H9 (cell line): ENCODE measurements around the gene KLHDC8A. TPM values are rescaled to one million over a fixed set of nuclear protein-coding genes. Genes with fewer than 3 reads are reported as not detected.

ENCODE experiments used
- DNase-seq: peaks from one replicate; pipeline ENCODE4 v3.0.0-alpha.2; 2017
- H2AFZ ChIP-seq: one replicate; pipeline ENCODE4 v1.6.1; 2013; ENCODE audit warnings: mild to moderate bottlenecking, low read length, control low read depth, moderate library complexity
- H2AK5ac ChIP-seq: 2 replicates; pipeline ENCODE4 v1.6.1; 2013; ENCODE audit warnings: low read length, control low read depth, mixed read lengths; ENCODE audit not compliant: insufficient read length
- H2BK120ac ChIP-seq: one replicate; pipeline ENCODE4 v1.6.1; 2013; ENCODE audit warnings: low read depth, mild to moderate bottlenecking, low read length, control low read depth, inconsistent platforms; ENCODE audit not compliant: poor library complexity, severe bottlenecking
- H2BK12ac ChIP-seq: 2 replicates; pipeline ENCODE4 v1.6.1; 2013; ENCODE audit warnings: low read length, control low read depth, mixed read lengths, low read depth; ENCODE audit not compliant: insufficient read length
- H2BK15ac ChIP-seq: 2 replicates; pipeline ENCODE4 v1.6.1; 2013; ENCODE audit warnings: low read depth, low read length, control low read depth
- H2BK20ac ChIP-seq: one replicate; pipeline ENCODE4 v1.6.1; 2013; ENCODE audit warnings: low read depth, mild to moderate bottlenecking, low read length, control low read depth, inconsistent platforms; ENCODE audit not compliant: poor library complexity, severe bottlenecking
- H2BK5ac ChIP-seq: 2 replicates; pipeline ENCODE4 v1.6.1; 2013; ENCODE audit warnings: low read length, control low read depth, mixed read lengths; ENCODE audit not compliant: insufficient read length
- H3K14ac ChIP-seq: 2 replicates; pipeline ENCODE4 v1.6.1; 2013; ENCODE audit warnings: low read length, control low read depth; ENCODE audit not compliant: insufficient read depth
- H3K18ac ChIP-seq: 2 replicates; pipeline ENCODE4 v1.6.1; 2013; ENCODE audit warnings: low read depth, mild to moderate bottlenecking, mixed read lengths, low read length, control low read depth; ENCODE audit not compliant: insufficient read length
- H3K23ac ChIP-seq: 2 replicates; pipeline ENCODE4 v1.6.1; 2013; ENCODE audit warnings: low read length, control low read depth, mixed read lengths, low read depth; ENCODE audit not compliant: insufficient read length
- H3K23me2 ChIP-seq: 2 replicates; pipeline ENCODE4 v1.6.1; 2013; ENCODE audit warnings: low read depth, mild to moderate bottlenecking, mixed read lengths, low read length, control low read depth; ENCODE audit not compliant: insufficient read length, poor library complexity, severe bottlenecking
- H3K27ac ChIP-seq: 2 replicates; pipeline ENCODE4 v1.5.1; 2013; ENCODE audit warnings: low read length, control low read depth, mixed read lengths, low read depth; ENCODE audit not compliant: insufficient read length
- H3K27me3 ChIP-seq: 2 replicates; pipeline ENCODE4 v1.6.1; 2013; ENCODE audit warnings: low read length, control low read depth, inconsistent platforms; ENCODE audit not compliant: insufficient read depth
- H3K4ac ChIP-seq: 2 replicates; pipeline ENCODE4 v1.6.1; 2013; ENCODE audit warnings: low read depth, mild to moderate bottlenecking, control low read depth, inconsistent platforms, low read length, moderate library complexity
- H3K4me1 ChIP-seq: 2 replicates; pipeline ENCODE4 v1.6.1; 2013; ENCODE audit warnings: low read length, control low read depth, inconsistent platforms; ENCODE audit not compliant: insufficient read depth
- H3K4me2 ChIP-seq: 2 replicates; pipeline ENCODE4 v1.6.1; 2013; ENCODE audit warnings: low read length, control low read depth, mixed read lengths; ENCODE audit not compliant: insufficient read length, insufficient read depth
- H3K56ac ChIP-seq: 2 replicates; pipeline ENCODE4 v1.6.1; 2013; ENCODE audit warnings: low read depth, mild to moderate bottlenecking, mixed read lengths, low read length, control low read depth; ENCODE audit not compliant: insufficient read length
- H3K79me1 ChIP-seq: 2 replicates; pipeline ENCODE4 v1.6.1; 2013; ENCODE audit warnings: low read depth, mild to moderate bottlenecking, moderate library complexity, low read length, control low read depth, inconsistent platforms; ENCODE audit not compliant: insufficient read depth, poor library complexity, severe bottlenecking
- H3K79me2 ChIP-seq: 2 replicates; pipeline ENCODE4 v1.6.1; 2013; ENCODE audit warnings: low read length, control low read depth, inconsistent platforms; ENCODE audit not compliant: insufficient read depth
- H3K9ac ChIP-seq: 2 replicates; pipeline ENCODE4 v1.6.1; 2013; ENCODE audit warnings: low read length, control low read depth, mixed read lengths; ENCODE audit not compliant: insufficient read length; ENCODE audit errors: extremely low read depth
- H3K9me3 ChIP-seq: one replicate; pipeline ENCODE4 v1.6.1; 2013; ENCODE audit warnings: low read depth, low read length, inconsistent platforms; ENCODE audit not compliant: control insufficient read depth
- H3T11ph ChIP-seq: one replicate; pipeline ENCODE4 v1.6.1; 2013; ENCODE audit warnings: mild to moderate bottlenecking, low read length, control low read depth, inconsistent platforms
- H4K20me1 ChIP-seq: one replicate; pipeline ENCODE4 v1.6.1; 2013; ENCODE audit not compliant: control insufficient read depth, insufficient read length, insufficient read depth
- H4K5ac ChIP-seq: 2 replicates; pipeline ENCODE4 v1.6.1; 2013; ENCODE audit warnings: low read depth, mild to moderate bottlenecking, mixed read lengths, low read length, control low read depth; ENCODE audit not compliant: insufficient read length
- H4K8ac ChIP-seq: replicated peaks from 2 replicates; pipeline ENCODE4 v1.6.1; 2013; ENCODE audit warnings: low read length, control low read depth, mixed read lengths, low read depth; ENCODE audit not compliant: insufficient read length
- H4K91ac ChIP-seq: 2 replicates; pipeline ENCODE4 v1.6.1; 2013; ENCODE audit warnings: low read depth, mild to moderate bottlenecking, moderate library complexity, mixed read lengths, low read length, control low read depth; ENCODE audit not compliant: insufficient read length
- H3K27ac Mint-ChIP-seq, 3 experiments: 2 replicates in 2 of 3; 3 replicates in 1 of 3; pipeline ENCODE4 v1.8.0; 2020 to 2021; ENCODE audit warnings: mixed read lengths in 3 of 3, mild to moderate bottlenecking in 1 of 3, moderate library complexity in 1 of 3
- H3K27me3 Mint-ChIP-seq: 2 replicates; pipeline ENCODE4 v1.8.0; 2021; ENCODE audit warnings: low read depth, mild to moderate bottlenecking, moderate library complexity, mixed read lengths
- H3K36me3 Mint-ChIP-seq, 3 experiments: 2 replicates in 2 of 3; 3 replicates in 1 of 3; pipeline ENCODE4 v1.8.0; 2020 to 2021; ENCODE audit warnings: low read depth in 3 of 3, mixed read lengths in 3 of 3; ENCODE audit not compliant: insufficient read depth in 1 of 3
- H3K4me1 Mint-ChIP-seq, 2 experiments: 2 replicates each; pipeline ENCODE4 v1.8.0; 2020; ENCODE audit warnings: mixed read lengths in 2 of 2
- H3K4me3 Mint-ChIP-seq, 2 experiments: 2 replicates in 1 of 2; 3 replicates in 1 of 2; pipeline ENCODE4 v1.8.0; 2020 to 2021; ENCODE audit warnings: mild to moderate bottlenecking in 2 of 2, mixed read lengths in 2 of 2, moderate library complexity in 1 of 2
- H3K9me3 Mint-ChIP-seq, 2 experiments: 2 replicates in 1 of 2; 3 replicates in 1 of 2; pipeline ENCODE4 v1.8.0; 2020; ENCODE audit warnings: mild to moderate bottlenecking in 2 of 2, mixed read lengths in 2 of 2, moderate library complexity in 1 of 2
- WGBS: extraction: QIAGEN DNeasy Blood & Tissue Kit; methylation state at CpG from one replicate; pipeline ENCODE4 v1.1.7; 2013; ENCODE audit warnings: missing lambda C conversion rate, low lambda C conversion rate, mixed read lengths; ENCODE audit not compliant: insufficient read length; ENCODE audit errors: extremely low coverage; 5-methylcytosine and 5-hydroxymethylcytosine counted together
- total RNA-seq: library from RNA; stranded (reverse); gene quantifications from 2 replicates; pipeline ENCODE4 v1.2.1, GENCODE V29; 2021
- TF ChIP-seq, protein P1 (sequence below): fragments of 200-600 bp; sonication (generic); conservative IDR thresholded peaks from 3 replicates; pipeline ENCODE4 v1.8.0; 2021; ENCODE audit warnings: antibody characterized with exemption, mild to moderate bottlenecking

The KLHDC8A gene
- total RNA-seq, 1 experiment from 2014 or later, result 0.96 TPM

DNA sequence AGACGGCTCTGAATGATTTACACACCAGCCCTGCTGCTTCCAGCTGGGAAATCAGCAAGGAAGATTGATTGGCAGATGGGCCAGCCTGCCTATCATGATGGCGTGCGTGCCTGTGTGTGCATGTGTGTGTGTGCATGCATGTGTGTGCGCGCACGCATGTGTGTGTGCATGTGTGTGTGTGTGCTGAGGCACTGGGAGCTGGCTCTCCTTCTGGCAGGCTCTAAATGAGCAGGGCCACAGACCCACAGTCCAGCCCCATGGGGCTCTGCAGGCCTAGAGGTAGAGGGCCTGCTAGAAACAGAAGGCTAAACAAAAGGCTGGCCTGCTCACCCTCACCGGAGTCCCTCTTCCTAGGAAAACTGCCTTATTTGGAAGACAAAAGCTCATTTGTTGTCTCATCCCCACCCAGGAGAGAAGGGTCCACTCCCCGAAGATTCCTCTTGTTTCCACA, 6.0 kb downstream of the KLHDC8A start:
- Histone ChIP-seq H3K27me3 (no peaks in the 10 kb centered on the region), H3K18ac (peak overlapping the region; percentile 83), H3K56ac (no peak overlapping the region), H3K9me3 (no peaks in the 10 kb centered on the region), H4K8ac (no peak overlapping the region), H3K79me2 (no peaks in the 10 kb centered on the region), H2BK20ac (no peak overlapping the region), H3K4me1 (peaks cover 8% of the 10 kb centered on the region; the same call in 1 of the 2 replicates), H3K9ac (no peak overlapping the region), H3T11ph (no peak overlapping the region), H3K4me2 (no peak overlapping the region), H2BK120ac (no peak overlapping the region), H4K5ac (no peak overlapping the region), H3K4ac (no peak overlapping the region), H4K20me1 (no peaks in the 10 kb centered on the region), H3K23me2 (no peaks in the 10 kb centered on the region), H2BK15ac (no peak overlapping the region), H3K79me1 (no peaks in the 10 kb centered on the region), H2AK5ac (no peak overlapping the region), H2BK5ac (no peak overlapping the region), H3K27ac (no peak overlapping the region), H3K14ac (peak overlapping the region; percentile 7; the same call in 1 of the 2 replicates), H4K91ac (no peak overlapping the region), H2BK12ac (no peak overlapping the region), H2AFZ (no peak overlapping the region), H3K23ac (no peak overlapping the region)
- peak; percentile 76 for DNase-seq
- H3K27me3 Mint-ChIP-seq, result peaks cover 24% of the 10 kb centered on the region
- H3K4me3 Mint-ChIP-seq, result peak overlapping the region in 1 of 2 experiments; percentile 46; a peak in 2 of 5 replicates
- no CpG with 5 or more reads among the region's 8 CpGs for WGBS
- H3K4me1 Mint-ChIP-seq, result peaks cover 76 to 77% of the 10 kb centered on the region in 2 experiments
- peak overlapping the region; percentile 21 to 82 (median 48); a peak in 3 of 7 replicates for H3K27ac Mint-ChIP-seq
- TF ChIP-seq, protein P1, sequence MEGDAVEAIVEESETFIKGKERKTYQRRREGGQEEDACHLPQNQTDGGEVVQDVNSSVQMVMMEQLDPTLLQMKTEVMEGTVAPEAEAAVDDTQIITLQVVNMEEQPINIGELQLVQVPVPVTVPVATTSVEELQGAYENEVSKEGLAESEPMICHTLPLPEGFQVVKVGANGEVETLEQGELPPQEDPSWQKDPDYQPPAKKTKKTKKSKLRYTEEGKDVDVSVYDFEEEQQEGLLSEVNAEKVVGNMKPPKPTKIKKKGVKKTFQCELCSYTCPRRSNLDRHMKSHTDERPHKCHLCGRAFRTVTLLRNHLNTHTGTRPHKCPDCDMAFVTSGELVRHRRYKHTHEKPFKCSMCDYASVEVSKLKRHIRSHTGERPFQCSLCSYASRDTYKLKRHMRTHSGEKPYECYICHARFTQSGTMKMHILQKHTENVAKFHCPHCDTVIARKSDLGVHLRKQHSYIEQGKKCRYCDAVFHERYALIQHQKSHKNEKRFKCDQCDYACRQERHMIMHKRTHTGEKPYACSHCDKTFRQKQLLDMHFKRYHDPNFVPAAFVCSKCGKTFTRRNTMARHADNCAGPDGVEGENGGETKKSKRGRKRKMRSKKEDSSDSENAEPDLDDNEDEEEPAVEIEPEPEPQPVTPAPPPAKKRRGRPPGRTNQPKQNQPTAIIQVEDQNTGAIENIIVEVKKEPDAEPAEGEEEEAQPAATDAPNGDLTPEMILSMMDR, result no peak
- no peaks in the 10 kb centered on the region for H3K9me3 Mint-ChIP-seq
- H3K36me3 Mint-ChIP-seq, result no peaks in the 10 kb centered on the region
